Measurements from ENCODE around the gene NNAT. TPM values are rescaled to one million over a fixed set of nuclear protein-coding genes. Genes with fewer than 3 reads are reported as not detected.
A peak's percentile ranks its signal among the peaks of the same experiment; 100 is the strongest.

NNAT gene
- total RNA-seq, 1 experiment from 2014 or later = not detected

DNA sequence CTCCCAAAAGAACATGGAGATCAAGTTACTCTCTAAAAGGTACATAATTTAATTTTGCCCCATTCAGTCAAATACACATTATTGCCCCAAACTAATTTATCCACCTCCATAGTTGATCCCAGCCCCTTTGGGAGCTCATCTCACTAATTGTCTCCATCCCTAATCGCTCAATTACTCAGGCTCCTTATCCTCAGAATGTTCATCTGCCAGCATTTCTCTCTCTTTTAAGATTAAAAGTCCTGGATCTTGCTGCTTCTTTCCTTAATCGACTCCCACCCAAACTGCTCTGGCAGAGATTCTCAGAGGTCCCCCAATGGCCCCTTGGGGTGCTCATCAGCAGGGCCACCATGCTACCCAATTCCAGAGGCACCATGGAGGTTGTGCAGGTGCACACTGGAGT lies 18.4 kb upstream of the NNAT start:
- no peak for DNase-seq (ENCODE audit: low read depth)

DNA sequence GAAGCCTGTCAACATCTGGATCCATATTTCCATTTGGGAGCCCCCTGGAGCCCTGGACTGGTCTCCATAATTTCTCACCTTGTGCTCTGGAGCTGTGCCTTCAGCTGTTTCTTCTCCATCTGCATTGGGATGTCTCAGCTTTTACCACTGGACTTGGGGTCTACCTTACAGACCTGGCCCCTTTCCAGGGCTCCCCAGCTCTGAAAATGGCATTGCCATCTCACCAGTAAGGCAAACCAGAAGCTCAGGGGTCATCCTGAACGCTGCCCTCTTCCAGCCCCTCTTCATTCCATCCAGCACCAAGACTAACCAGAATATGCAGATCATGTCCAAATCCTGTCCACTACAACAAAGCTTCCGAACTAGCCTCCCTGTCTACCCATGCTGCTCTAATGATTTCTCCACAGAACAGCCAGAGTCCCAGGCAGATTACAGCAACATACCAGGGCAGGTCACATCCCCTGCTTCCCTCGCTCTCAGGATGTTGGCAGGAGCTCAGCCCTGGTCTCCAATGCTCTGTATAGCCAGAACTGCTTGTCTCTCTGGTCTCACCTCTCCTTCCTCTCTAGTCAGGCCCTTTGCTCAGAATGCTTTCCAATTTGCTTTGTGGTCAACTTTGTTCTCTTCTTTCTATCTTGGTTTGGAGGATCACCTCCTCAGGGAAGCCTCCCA lies 17.7 kb upstream of the NNAT start:
- no peak for DNase-seq (ENCODE audit: low read depth)

- no peak for DNase-seq (ENCODE audit: low read depth)
Observed at GRCh38 chr20:37504404-37505096, 16.5 kb upstream of the NNAT start.

GRCh38 chr20:37505263-37506151 lies 15.5 kb upstream of the NNAT start:
- no peak for DNase-seq (ENCODE audit: low read depth)

GRCh38 chr20:37506152-37506725 lies 14.8 kb upstream of the NNAT start:
- no peak for DNase-seq (ENCODE audit: low read depth)

- DNase-seq (ENCODE audit: low read depth) = no peak
Observed at GRCh38 chr20:37510226-37510625, 10.8 kb upstream of the NNAT start.

DNA sequence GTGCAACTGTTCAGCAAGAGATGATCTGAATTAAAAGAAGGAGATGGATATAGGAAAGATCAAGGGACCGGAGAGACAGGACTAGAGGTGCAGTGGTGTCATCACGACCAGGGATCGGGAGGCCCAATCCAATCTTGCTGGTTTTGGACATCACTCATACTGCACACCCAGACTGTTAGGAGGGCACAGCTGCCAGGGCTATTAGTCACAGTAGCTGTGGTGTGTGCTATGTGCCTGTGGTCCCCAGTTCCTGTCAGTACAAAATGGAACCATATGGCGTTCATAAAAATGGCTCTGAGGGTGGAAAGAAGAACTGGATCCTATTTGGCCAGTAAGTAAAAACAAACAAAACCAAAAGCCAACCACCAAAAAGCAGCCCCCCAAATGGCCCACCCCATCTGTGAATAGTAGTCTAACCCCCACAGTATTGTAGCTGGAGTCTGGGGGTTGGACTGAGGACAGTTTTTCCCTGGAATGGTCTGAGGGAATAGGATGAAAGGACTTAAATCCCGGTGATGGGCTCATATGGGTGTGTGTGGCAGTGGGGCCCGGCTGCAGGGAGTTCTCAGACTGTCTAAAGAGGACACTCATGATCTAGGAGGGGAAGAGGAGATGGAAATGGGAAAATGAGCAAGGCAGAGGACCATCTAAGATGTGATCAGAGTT lies 9.3 kb upstream of the NNAT start:
- DNase-seq (ENCODE audit: low read depth) = peak; percentile 97

DNA sequence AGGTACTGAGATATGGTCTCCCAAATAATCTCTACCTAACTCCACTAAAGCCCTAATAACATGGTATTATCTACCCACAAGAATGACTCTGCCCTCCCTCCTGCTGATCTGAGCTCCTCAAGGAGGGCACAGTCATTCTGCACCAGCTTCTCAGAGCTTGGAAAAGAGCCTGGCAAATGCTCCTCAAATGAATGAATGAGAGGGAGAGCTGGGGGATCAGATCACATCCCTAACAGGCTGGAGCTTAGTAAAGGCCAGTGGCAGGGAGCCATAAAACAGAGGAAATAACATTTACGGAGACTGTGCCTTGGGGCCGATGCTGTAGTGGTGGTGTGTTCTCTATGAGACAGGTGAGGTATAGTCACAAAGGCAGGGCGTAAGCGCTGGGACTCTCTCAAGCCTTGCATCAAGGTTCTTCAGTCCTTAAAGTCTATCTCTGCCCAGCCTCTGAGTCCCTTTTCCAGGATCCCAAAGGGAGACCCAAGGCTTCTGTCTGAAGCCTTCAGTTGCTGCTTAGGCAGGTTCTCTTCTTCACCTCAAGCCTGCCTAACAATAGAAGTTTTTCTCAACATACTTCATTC lies 7.2 kb upstream of the NNAT start:
- DNase-seq (ENCODE audit: low read depth) = no peak

DNA sequence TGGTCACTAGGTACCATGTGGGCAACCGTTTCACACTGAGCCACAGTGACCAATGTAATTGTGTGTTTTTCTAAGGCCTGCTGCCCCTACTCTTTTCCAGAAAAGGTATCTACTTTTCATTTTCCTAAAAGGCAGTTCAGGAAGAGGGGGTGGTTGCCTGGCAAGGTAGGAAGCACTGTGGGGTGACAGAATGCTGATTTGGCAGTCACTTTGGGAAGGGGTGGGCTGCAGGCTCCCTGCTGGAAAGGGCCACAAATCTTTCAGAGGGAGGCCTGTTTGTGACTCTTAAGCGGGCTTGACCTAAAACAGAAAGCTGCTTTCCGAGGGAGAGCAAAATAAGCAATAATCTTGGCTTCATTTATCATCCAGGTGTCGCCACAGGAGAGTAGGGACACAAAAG lies 5.2 kb upstream of the NNAT start:
- no peak for DNase-seq (ENCODE audit: low read depth)

DNA sequence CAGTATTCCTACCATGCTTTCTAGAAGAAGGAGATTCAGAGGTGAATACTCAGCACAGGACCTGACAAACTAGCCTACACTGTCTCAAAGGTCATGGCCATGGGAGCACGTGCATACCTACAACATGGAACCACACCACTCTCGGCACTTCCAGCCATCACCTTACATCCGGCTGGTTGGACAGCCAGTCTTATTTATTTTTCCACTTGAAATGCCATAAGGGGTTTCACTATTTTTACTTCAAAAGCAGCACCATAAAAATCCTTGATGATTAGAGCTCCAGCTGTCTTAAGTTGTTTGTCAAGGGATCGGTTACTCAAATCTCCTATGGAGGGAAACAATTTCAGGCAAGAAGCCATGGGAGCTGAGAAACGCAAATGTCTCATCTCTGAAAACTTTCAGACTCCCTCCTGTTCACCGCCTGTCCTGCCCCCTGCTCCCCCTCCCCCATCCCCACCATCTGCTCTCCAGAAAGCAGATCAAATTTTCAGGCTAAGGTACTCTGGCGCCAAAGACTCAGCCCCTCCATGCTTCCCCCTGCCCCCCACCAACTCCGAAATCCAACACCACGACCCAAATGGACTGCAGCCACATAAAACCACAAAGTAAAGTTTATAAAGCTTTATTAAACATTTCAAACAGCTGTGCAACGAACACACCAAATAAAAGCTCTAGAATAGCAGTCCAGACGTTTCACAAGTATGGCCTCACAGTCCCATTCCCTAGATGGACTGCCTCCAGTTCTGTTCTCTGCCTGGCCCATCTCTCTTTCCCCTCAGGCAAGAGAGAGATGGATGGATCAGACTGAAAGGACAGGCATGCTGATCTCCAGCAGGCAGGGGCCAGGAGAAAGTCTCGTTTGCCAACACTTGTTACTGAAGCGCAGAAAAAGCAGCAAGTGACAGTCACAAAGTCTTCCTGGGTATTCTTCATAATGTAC lies 4.0 kb upstream of the NNAT start:
- DNase-seq (ENCODE audit: low read depth) = no peak

GRCh38 chr20:37518059-37518458 lies 3.0 kb upstream of the NNAT start:
- DNase-seq (ENCODE audit: low read depth) = no peak

DNA sequence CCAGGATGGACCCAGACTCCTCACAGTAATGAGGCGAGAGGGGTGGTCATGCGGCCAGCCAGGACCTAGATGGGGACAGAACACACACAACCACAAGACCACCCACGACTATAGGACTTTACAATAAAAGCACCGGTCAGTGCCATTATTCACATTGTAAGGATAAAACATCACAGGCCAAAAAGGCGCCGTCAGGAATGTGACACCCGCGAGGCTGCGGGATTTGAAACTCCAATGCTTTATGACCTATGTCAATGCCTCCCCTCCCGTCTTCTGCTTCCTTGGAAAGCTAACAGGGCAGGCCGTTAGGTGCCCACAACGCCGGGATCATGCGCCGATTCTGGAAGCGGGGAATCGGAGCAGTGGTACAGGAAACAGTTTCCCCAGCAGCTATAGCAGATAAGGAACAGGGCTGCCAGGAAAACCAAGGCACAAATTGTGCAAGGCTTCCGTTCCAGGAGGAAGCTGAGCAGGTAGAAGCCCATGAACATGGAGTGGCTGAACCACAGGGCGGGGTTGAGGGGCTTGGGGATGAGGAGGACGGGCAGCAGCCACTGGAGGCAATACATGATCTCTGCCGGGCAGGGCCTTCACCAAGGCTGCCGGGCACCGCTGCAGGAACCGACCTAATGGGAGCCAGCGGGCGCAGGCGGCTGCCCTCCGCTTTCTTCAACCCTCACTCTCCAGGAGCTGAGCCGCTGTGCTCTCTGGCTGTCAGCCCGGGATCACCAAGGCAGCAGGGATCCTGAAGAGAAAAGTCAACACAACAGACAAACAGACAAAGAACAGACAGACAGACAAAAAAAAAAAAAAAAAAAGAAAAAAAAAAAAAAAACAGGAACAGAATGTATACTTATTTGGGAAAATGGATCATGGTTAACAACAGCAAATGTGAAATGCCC lies 2.2 kb upstream of the NNAT start:
- no peak for DNase-seq (ENCODE audit: low read depth)

GRCh38 chr20:37519508-37520418 lies 1.3 kb upstream of the NNAT start:
- DNase-seq (ENCODE audit: low read depth) = no peak

DNA sequence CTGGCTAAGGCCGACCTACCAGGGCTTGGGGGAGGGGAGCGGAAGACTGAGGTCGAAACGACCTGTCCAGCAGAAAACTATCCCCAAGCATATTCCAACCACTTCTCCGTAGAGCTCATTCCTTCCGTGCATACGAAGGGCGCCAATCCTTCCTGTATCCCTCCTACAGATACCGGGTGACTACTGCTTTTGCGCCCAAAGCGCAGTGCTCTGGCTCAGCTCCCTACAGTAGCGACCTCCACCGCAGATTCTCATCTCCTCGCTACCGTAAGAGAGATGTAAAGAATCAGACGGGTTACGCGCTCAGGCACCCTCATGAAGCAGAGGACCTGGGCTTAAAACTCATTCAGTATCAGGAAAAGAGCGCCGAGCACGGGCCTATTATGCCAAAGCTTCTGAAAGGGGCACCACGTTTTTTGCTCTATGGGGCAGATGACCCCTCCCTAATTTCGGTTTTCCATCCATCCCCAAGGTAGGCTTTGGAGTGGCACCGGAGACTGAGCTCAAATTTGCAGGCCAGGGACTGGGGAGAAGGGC lies 563 bp upstream of the NNAT start:
- no peak for DNase-seq (ENCODE audit: low read depth)

DNA sequence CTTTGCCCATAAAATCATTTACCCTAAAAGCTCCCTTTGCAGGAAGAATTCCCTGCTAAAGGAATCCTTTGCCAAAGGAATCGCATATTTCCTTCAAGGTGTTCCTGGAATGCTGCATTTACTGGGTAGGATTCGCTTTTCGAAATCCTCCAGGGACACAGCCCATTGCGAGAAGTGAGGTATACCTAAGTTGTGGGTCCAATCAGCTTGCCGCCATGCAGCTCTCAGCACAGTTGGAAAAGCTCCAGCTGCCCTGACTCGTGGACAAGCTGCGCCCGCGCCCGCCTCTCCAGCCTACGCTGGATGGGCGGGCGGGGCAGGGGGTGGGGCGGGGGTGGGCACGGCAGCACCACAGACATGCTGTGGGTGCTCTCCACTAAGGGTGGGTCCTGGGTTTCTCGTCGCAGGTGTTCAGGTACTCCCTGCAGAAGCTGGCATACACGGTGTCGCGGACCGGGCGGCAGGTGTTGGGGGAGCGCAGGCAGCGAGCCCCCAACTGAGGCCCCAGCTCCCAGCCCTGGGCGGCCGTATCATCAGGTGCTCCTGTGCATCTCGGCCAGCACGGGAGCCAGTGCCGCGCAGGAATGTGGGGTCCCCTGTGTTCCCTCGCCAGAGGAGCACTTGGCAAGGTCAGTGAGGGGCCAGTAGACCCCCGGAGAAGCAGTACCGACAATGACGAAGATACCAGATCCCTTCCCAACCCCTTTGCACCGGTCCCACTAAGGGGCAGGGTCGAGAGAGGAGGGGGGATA lies 1.4 kb downstream of the NNAT start:
- DNase-seq (ENCODE audit: low read depth) = no peak

- DNase-seq (ENCODE audit: low read depth) = no peak
Observed at GRCh38 chr20:37523012-37523391, 2.0 kb downstream of the NNAT start.
